NCI-H345 (cell line): ENCODE data around the gene PRKCD.
A peak's percentile ranks its signal among the peaks of the same experiment; 100 is the strongest.

Experiments used
- DNase-seq: peaks from one replicate; lab custom pipeline; 2025; lab: John Stamatoyannopoulos, UW

The PRKCD gene

DNA sequence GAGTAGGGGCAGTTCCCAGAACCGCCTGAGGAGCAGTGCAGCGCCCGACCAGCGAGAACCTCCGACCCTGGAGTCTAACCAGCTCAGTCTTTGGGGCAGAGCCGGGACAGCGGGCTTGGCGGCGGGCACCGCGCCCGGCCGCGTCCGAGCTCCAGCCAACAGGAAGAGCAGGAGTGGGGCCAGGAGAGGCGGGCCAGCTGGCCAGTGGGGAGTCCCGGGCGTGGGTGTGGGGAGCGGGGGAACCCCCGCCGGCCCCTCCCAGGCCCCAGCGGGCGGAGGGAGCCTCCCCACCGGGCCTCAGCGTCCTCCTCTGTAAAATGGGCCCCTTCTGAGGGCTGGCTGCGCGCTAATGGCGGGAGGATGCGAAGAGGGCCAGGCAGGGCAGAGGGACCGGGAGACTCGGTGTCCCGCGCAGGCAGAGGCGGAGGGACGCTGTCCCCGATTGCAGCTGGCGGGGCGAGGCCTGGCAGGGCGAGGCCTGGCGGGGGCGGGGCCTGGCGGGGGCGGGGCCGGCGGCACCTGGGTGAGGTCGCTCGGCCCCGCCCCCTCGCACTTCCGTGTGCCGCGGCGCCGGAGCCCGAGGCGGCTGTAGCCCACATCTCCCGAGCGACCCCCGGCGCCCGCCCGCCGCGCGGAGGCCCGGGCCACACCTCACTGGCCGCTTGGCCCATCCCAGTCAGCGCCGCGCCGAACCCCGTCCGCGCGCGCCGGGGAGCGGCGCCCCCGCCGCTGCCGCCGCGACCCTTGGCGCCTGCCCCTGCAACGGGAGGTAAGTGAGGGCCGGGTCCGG, at the start of gene PRKCD:
Gene PRKCD (plus strand): TSS at position 550 of the 790 bp plus-strand sequence. CDS start 17,214 bp downstream, outside the sequence.
- peak; percentile 67 for DNase-seq

DNA sequence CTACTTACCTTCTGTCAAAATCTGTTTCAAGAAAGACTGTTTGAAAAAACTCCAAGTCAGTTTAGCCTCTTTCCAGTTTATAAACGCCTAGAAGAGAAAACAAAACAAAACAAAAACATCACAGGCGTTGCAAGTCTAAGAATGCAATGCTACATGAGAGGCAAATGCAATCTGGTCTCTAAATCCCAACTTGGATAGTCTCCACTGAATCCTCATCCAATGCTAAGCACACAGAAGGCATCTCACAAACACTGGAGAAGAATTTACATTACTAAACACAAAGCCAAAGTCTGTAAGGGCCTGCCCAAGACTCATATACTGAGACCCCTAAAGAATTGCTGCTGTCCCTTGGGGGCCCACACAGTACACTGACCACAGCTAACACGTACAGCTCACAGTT, 49.2 kb upstream of the PRKCD start:
- DNase-seq = no peak

DNA sequence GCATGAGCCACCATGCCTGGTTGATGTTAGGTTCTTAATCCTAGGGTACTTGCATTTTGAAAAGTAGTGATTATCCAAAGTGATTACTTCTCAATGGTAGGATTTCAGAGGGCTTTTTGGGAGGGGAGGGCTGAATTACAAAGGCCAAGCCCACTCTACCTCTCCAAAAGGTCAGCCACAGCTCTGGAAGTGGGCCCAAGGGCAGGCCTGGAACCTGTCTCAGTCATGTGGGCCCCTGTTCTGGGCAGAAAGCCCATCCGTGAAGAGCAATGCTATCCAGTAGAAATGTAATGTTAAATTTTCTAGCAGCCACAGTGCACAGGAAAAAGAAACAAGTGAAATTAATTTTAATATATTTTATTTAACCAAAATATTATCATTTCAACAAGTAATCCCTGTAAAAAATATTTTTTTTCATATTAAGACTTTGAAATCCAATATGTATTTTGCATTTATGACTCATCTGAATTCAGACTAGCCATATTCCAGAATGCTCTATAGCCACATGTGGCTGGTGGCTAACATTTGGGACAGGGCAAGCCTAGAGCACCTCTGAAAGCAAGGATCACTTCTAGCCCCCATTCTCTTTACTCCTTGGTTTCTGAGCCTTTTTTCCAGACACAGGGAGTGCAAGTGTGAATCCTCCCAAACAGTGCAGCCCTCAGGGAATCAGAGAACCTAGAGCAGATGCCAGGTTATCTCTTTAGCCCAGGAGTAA, 47.6 kb upstream of the PRKCD start:
- no peak for DNase-seq

GRCh38 chr3:53114011-53114400, 47.0 kb upstream of the PRKCD start:
- peak; percentile 46 for DNase-seq

- DNase-seq = no peak
Measured at GRCh38 chr3:53114412-53115074, 46.5 kb upstream of the PRKCD start.

GRCh38 chr3:53116956-53117355, 44.1 kb upstream of the PRKCD start:
- DNase-seq = no peak

GRCh38 chr3:53120336-53120735, 40.7 kb upstream of the PRKCD start:
- no peak for DNase-seq

DNA sequence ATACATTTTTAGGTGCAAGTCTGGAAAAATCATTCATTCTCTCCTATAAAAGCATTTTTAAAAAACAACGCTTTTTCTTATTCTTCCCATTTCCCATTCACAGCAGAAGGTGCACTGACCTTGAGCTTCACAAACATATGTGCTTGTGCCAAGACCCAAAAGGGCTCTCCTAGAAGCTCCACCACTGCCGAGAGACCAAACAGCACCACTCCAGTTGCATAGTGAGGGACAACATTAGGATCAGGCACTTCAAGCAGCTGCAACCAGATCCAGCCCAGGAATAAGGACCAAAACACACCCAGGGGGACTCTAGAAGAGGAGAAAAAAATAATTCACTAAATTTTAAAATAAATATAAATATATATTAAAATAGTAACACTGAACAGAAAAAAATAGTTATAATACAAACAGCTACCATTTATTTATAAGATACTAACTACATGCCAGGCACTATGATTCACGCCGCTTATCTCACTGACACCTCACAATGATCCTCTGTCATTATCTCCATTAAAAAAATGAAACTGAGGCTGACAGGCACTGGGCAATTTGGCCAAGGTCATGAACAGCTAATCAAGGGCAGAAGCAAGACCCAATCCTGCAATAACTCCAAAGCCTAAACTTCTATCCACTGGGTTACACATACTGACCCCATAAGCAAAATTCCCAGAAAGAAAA, 38.6 kb upstream of the PRKCD start:
- no peak for DNase-seq

- no peak for DNase-seq
Measured at GRCh38 chr3:53122933-53123305, 38.1 kb upstream of the PRKCD start.

- no peak for DNase-seq
Measured at GRCh38 chr3:53123510-53123909, 37.5 kb upstream of the PRKCD start.

- DNase-seq = no peak
Measured at GRCh38 chr3:53123953-53124352, 37.1 kb upstream of the PRKCD start.

- DNase-seq = no peak
Measured at GRCh38 chr3:53126601-53127000, 34.4 kb upstream of the PRKCD start.

DNA sequence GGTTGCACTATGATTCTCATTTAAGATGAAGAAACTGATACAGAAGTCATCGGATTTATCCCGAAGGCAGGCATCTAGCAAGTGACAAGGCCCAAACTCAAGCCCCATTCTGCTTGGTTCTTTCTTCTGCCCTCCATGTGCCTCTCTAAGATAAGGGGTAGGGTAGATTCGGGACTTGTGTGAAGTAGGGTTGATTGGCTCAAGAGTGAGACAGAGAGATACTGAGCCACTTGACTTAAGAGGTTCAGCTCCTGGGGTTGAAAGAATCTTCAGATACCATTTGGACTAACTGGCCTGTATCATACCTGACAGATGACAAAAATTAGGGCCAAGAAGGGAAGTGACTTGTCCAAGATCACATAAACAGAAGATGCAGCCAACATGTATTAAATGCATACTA, 31.7 kb upstream of the PRKCD start:
- no peak for DNase-seq

- peak; percentile 87 for DNase-seq
Measured at GRCh38 chr3:53130179-53131061, 30.6 kb upstream of the PRKCD start, which contains the start of gene RFT1. TSS of gene RFT1 (minus strand) at chr3:53130435. CDS start at chr3:53130400, 35 bp downstream.

GRCh38 chr3:53131096-53131495, 29.9 kb upstream of the PRKCD start:
- no peak for DNase-seq

- no peak for DNase-seq
Measured at GRCh38 chr3:53132347-53132746, 28.7 kb upstream of the PRKCD start.

- DNase-seq = peak; percentile 26
Measured at GRCh38 chr3:53134631-53135232, 26.3 kb upstream of the PRKCD start.

GRCh38 chr3:53137221-53137620, 23.8 kb upstream of the PRKCD start:
- DNase-seq = no peak

- DNase-seq = no peak
Measured at GRCh38 chr3:53137835-53138446, 23.1 kb upstream of the PRKCD start.
